ENCODE results near the gene FBLN5. TPM values are rescaled to one million over a fixed set of nuclear protein-coding genes. Genes with fewer than 3 reads are reported as not detected.
"Not testable (repeated sequence)": the region's sequence is repeated elsewhere in the genome, so short reads cannot be mapped to it uniquely, and the experiment has no call there.

FBLN5 gene
- total RNA-seq, 1 donor from 2014 or later = 86.9 TPM

GRCh38 chr14:91910196-91910595 lies 37.3 kb downstream of the FBLN5 start:
- DNase-seq (ENCODE audit: low spot score) = no peak

- no peak for DNase-seq (ENCODE audit: low spot score)
Measured at GRCh38 chr14:91906374-91906773, 41.1 kb downstream of the FBLN5 start.

- DNase-seq (ENCODE audit: low spot score) = no peak
Measured at GRCh38 chr14:91904956-91905645, 42.4 kb downstream of the FBLN5 start.

GRCh38 chr14:91904483-91904882 lies 43.0 kb downstream of the FBLN5 start:
- no peak for DNase-seq (ENCODE audit: low spot score)

- DNase-seq (ENCODE audit: low spot score) = no peak
Measured at GRCh38 chr14:91903070-91903469, 44.4 kb downstream of the FBLN5 start.

GRCh38 chr14:91902336-91902735 lies 45.2 kb downstream of the FBLN5 start:
- no peak for DNase-seq (ENCODE audit: low spot score)

- no peak for DNase-seq (ENCODE audit: low spot score)
Measured at GRCh38 chr14:91901449-91902226, 45.9 kb downstream of the FBLN5 start.

- no peak for DNase-seq (ENCODE audit: low spot score)
Measured at GRCh38 chr14:91899806-91900205, 47.7 kb downstream of the FBLN5 start.

- no peak for DNase-seq (ENCODE audit: low spot score)
Measured at GRCh38 chr14:91899213-91899612, 48.3 kb downstream of the FBLN5 start.

- peak; percentile 13 for DNase-seq (ENCODE audit: low spot score)
Measured at GRCh38 chr14:91898372-91898771, 49.1 kb downstream of the FBLN5 start.

GRCh38 chr14:91897716-91898115 lies 49.8 kb downstream of the FBLN5 start:
- not testable (repeated sequence) for DNase-seq (ENCODE audit: low spot score)

GRCh38 chr14:91897106-91897701 lies 50.3 kb downstream of the FBLN5 start:
- DNase-seq (ENCODE audit: low spot score) = peak; percentile 72

- DNase-seq (ENCODE audit: low spot score) = no peak
Measured at GRCh38 chr14:91896419-91896818, 51.1 kb downstream of the FBLN5 start.

- no peak for DNase-seq (ENCODE audit: low spot score)
Measured at GRCh38 chr14:91893669-91894068, 53.8 kb downstream of the FBLN5 start.

- DNase-seq (ENCODE audit: low spot score) = peak; percentile 15
Measured at GRCh38 chr14:91893007-91893406, 54.5 kb downstream of the FBLN5 start.

- no peak for DNase-seq (ENCODE audit: low spot score)
Measured at GRCh38 chr14:91891721-91892220, 55.7 kb downstream of the FBLN5 start.

GRCh38 chr14:91891101-91891500 lies 56.4 kb downstream of the FBLN5 start:
- no peak for DNase-seq (ENCODE audit: low spot score)

GRCh38 chr14:91890291-91890749 lies 57.2 kb downstream of the FBLN5 start:
- no peak for DNase-seq (ENCODE audit: low spot score)

GRCh38 chr14:91889477-91890211 lies 57.9 kb downstream of the FBLN5 start:
- DNase-seq (ENCODE audit: low spot score) = no peak

- no peak for DNase-seq (ENCODE audit: low spot score)
Measured at GRCh38 chr14:91888641-91889476, 58.6 kb downstream of the FBLN5 start.

GRCh38 chr14:91886961-91887360 lies 60.5 kb downstream of the FBLN5 start:
- no peak for DNase-seq (ENCODE audit: low spot score)

Data from umbilical cord (tissue), 2 donors.